Right kidney (tissue), 1 donor: ENCODE measurements around the gene ADM5.
A peak's percentile ranks its signal among the peaks of the same experiment; 100 is the strongest.

Experiments used
- DNase-seq: peaks from one replicate; pipeline ENCODE4 v3.0.0-alpha.2; 2016

The ADM5 gene

GRCh38 chr19:49658139-49658517 lies 31.3 kb upstream of the ADM5 start:
- no peak for DNase-seq

DNA sequence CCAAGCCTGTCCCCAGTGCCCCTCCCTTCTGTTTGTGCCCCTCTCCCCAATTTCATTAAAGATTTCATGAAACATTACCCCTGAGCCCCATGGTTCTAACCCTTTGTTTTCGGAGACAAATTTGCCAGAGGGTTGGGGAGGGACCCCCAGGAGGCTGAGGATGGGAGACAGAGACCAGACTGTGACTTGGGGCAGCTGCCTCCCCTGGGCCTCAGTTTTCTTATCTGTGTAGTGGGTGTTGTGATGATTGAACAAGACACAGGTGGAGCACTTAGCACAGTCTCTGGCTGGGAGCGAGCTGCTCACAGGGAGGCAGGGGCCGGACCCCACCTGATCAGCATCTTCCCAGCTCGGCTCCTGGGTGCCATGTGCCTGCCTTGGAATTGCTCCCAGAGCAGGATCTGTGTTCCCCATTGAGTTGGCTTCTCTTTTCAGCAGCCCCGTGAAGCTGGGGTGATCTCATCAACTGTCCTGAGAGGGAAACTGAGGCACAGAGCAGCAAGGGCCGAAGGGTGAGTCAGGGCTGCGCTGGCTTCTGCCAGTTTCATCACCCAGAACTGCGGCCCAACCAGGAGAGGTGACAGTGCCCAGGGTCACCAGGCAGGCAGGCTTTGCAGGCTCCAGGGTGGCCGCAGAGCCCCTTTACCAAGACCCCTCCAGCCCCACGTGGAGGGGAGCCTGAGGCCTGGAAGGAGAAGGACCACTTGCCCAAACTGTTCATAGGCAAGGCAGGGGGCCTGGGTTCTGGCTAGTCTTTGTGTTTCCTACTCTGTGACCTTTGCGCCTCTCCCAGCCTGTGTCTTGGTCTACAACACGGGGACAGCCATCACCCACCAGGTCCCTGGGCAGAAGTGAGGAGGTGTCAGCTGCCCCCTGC lies 30.6 kb upstream of the ADM5 start:
- no peak for DNase-seq

- no peak for DNase-seq
These were observed 28.9 kb upstream of the ADM5 start for GRCh38 chr19:49660338-49660961.

GRCh38 chr19:49662011-49662410 lies 27.4 kb upstream of the ADM5 start:
- DNase-seq = no peak

GRCh38 chr19:49663224-49663623 lies 26.2 kb upstream of the ADM5 start:
- no peak for DNase-seq

DNA sequence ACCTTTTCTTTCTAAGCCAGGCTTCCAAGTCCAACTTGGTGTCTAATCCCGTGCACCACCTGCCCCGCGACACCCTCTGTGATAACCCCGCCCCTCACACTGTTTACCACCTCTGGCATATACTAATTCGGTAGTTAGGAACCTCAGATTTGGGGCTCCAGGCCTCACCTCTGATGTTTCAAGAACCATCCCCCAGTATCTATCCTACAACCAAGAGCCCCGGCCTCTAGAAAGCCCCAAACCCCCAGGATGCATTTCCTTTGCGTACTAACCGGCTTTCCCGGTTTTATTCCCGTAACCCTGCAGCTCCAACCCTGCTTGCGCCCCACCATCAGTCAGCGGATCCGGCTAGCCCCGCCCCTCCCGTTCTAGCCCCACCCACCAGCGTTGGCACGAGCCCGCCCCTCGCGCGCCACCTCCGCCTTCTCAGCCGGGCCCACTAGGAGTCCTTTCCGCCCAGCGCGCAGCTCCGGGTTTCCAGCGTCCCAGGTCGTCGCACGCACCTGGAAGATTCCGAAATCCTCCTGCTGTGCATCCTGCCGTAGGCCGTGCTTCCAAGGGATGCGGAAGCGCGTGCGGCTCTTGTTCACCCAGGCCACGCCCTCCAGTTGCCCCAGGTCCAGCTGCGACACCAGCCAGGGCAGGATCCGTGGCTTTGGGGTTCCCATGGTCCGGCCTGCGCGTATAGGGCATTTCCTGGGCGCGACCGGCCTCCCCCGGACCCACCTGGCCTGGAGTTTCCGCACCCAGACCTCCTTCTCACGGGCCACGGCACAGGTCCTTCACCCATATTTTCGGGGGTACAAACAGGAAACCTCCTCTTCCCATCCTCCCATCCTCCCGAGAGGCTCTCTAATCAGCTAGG lies 25.0 kb upstream of the ADM5 start:
- DNase-seq = peak; percentile 74

DNA sequence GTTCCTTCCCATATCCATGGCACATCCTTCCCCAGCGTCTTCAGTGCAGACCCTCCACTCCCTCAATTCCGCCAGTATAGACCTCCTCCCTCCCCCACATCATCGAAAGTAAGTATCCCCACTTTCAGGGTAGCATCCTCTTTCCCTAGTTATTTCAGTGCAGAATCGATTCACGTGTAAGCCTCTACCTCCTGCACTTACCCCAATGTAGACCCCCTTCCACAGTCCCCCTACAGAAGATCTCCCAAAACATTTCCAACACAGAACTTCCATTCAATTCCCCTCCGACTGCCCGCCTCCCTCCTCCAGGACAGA lies 24.4 kb upstream of the ADM5 start:
- no peak for DNase-seq

DNA sequence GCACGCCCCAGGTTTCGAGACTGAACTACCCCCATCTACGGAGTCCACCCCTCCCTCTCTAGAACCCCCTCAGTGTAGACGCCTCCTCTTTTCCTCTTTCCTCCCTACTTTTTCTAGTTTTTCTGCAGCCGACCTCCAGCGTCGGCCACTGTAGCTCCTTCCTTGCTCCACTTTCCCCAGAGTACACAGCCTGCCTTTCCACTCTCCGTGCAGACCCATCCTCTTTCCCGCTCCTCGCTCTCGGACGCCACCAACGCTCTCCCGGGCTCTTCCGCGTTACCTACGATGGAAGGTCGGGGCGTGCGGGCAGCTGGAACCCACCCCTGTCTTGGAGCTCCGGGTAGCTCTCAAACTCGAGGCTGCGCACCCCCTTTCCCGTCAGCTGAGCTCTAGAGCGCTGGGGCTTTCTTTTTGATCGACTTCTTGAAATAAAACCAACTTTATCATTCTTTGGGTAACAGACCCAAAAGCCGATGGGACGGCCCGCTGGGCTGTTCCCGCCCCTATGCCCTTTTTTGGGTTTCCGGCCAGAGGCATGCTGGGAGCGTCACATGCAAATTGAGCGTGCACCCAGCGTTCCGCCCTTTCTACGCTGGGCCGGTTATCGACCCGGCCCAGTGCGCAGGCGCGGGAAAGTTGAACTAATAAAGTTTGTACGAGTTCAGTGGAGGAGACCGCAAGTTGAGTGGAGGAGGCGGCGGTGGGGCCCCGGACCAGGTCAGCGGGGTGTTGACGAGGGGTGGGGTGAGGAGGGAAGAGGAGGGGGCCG lies 23.9 kb upstream of the ADM5 start, which contains the start of the genes BCL2L12 and IRF3:
TSS of gene BCL2L12 (plus strand) at position 583 of the 769 bp plus-strand sequence. CDS start 760 bp downstream, outside the sequence.
TSS of gene IRF3 (minus strand) at position 507 of the 769 bp plus-strand sequence. CDS start 1,019 bp downstream, outside the sequence.
- DNase-seq = peak; percentile 88

- DNase-seq = no peak
These were observed 23.3 kb upstream of the ADM5 start for GRCh38 chr19:49666120-49666444.

DNA sequence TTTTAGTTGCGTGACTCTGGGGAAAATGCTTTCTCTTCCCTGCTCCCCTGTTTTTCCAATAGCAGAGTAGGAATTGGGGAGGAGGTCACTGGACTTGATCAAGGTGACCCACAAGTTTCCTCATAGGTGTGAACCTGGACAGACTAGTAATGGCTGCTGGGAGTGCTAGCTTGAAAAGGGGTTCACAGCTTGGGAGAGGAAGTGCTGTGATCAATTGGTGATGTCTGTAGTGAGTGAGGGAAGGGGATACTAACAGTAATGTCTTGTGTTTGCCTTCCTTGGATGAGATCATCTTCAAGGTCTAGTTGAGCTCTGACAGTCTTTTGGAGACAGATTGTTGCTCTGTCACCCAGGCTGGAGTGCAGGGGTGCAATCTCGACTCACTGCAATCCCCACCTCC lies 21.9 kb upstream of the ADM5 start:
- no peak for DNase-seq

- DNase-seq = no peak
These were observed 19.9 kb upstream of the ADM5 start for GRCh38 chr19:49669516-49669915.

- DNase-seq = peak; percentile 77
These were observed 17.1 kb upstream of the ADM5 start for GRCh38 chr19:49672131-49672919.

DNA sequence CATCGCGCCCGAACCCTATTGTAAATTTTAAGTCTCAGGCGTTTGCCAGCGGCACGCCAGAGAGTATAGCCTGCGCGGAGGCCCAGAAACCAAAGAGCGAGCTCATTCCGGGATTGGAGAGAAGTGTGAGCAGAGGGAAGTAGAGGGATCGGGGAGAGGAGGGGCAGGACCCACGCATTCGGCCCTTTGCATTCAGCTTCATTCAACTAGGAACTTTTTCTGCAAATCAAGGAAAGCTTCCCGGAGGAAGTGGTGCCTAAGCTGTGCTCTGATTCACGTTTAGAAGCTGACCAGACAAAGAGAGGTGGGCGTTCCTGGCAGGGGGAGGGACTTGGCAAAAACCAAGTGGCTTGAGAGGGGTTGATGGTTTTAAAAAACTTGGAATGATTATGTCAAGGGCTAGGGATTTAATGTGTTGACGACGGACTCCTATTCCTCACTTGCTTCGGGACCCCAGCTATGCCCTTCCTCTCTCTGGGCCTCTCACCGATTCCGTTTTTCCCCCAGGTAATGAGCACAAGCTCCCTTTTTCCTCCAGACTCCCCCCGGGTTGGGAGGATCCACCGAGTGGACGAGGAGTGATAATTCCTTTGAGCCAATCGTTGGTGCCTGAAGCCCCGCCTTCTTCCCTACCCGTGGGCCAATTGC lies 13.1 kb upstream of the ADM5 start:
- peak; percentile 95 for DNase-seq

DNA sequence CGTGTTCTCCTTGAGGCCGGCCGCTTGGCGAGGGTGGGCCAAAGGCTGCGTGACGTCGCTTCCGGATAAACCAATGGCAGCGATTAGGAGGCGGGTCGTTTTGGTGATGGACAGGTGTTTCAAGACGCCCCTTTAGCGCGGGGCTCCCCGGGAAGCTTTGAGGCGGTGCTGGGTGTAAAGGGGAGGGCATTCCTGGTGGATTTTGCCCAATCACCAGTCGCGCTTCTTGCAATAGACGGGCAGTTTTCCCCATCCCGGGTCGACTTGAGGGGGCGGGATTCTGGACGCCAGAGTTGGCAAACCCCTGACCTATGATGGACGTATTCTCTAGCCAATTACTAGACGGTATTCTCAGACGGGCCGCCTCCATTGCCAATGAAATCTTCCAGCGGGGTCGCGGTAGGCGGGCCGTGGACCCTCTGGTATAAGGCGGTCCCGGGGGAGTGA lies 12.6 kb upstream of the ADM5 start:
- DNase-seq = peak; percentile 96

GRCh38 chr19:49677231-49677900 lies 12.0 kb upstream of the ADM5 start, which contains the start of gene PRMT1:
Gene PRMT1, plus strand, starts transcription at chr19:49677271. Its CDS starts 10 bp downstream, at chr19:49677281.
- DNase-seq = no peak

DNA sequence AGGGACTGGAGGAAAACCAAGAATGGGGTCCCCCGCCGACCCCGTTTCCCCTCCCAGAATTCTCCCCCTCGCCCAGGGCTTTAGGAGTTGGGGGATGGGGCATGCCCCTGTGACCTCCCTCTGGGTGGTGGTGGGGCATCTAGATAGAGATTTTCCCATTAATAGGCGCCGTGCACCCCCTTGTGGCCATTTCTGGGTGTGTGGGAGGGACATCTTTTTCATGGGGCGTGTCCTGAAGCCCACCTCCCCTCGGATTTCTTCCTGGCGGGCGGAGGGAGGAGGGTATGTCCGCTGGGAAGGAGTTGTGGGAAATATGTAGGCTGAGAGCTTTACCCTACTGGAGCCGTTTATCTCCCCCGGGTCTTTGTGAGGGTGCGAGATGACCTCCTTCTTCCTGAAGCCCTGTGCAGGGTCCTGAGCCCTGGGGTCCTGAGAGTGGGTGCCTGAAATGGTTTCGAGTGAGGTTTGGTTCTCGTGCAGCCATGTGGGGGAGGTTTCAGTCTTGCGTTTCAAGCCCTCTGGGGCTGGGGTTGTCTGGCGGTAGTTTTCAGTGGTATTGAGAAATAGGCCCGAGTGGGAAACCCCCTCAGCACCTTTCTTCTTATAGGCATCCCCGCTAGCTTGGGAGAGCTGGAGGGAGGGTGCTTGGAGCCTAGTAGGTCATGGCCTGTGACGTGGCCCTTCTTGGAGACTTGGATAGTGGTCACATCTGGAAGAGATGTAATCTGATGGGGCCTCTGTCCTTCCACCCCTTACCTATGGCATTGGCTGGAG lies 11.3 kb upstream of the ADM5 start:
- DNase-seq = peak; percentile 79

DNA sequence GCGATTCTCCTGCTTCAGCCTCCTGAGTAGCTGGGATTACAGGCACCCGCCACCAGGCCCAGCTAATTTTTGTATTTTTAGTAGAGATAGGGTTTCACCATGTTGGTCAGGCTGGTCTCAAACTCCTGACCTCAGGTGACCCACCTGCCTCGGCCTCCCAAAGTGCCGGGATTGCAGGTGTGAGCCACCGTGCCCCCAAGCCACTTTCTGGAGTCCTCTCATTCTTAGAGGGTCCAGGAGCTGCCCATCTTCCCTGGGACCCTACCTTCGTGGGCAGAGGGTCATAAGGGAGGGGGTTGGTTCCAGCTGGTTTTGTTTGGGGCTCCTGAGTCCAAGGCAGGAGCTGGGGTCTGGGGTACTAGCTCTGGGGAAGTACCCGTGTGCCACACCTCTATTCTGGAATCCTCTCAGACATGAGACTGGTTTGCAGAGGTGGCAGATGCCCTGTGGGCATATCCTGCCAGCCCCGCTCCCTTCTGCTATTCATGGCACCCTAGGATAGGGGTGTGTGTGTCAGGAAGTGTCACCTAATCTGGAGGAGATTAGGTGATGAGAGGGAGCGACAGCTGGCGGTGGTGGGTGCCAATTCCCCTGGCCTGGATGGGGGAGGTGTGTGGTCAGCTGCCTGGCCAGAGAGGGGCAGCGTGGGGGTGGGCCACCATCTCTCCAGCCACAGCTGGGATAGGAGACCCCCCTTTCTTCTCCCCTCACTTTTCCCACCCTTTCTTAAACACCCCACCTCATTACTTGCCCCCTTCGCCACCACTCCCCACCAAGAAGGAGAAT lies 10.2 kb upstream of the ADM5 start:
- no peak for DNase-seq

DNA sequence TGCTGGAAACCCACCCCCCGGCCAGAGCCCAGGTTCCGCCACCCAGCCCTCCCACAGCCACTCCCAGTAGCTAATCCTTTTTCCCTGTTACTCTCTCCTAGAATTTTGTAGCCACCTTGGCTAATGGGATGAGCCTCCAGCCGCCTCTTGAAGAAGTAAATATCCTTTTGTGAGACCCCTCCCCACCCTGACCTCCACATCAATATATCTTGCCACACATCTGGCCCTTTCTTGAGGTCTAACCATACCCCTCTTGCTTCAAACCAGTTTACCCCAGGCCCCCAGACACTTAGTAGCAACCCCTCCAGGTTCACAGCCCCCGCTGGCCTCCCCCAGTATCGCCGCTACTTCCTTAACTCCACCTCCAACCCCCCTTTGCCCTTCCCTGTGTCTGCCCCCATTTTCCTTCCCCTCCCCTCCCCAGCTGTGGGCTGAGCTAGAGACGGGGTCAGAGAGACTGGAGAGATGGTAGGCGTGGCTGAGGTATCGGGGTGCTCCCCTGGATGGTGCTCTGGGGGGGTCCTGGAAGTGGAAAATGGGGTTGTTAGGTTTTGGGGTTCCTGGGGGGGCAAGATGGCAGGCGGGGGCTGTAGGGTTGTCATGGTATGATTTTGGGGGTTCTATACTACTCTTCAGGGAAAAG lies 9.5 kb upstream of the ADM5 start:
- DNase-seq = no peak
